Heart left ventricle (tissue), 16 donors: ENCODE results near the gene HRH3. TPM values are rescaled to one million over a fixed set of nuclear protein-coding genes. Genes with fewer than 3 reads are reported as not detected.

Experiments used
- ATAC-seq, 4 donors: fragments of 200-7000 bp; cut with Tn5 transposase; one replicate each; pipeline ENCODE4 v1.9.1; 2020 to 2022; ENCODE audit warnings: moderate library complexity in 4 of 4, mild to moderate bottlenecking in 3 of 4, moderate number of reproducible peaks in 1 of 4
- DNase-seq, 5 donors: peaks; one replicate each; pipeline ENCODE4 v3.0.0-alpha.2; 2020
- H3K27ac ChIP-seq, 12 donors: fragments of 200-600 bp; sonication (generic) in 4 of 12; one replicate each; pipeline versions ENCODE4 v1.5.0 to v1.8.0; 2016 to 2022; ENCODE audit warnings: mild to moderate bottlenecking in 2 of 12
- H3K27me3 ChIP-seq, 9 donors: fragments of 200-600 bp; sonication (generic) in 2 of 9; one replicate each; pipeline versions ENCODE4 v1.5.1 to v1.8.0; 2016 to 2022; ENCODE audit warnings: mild to moderate bottlenecking in 3 of 9
- H3K36me3 ChIP-seq, 9 donors: fragments of 200-600 bp; sonication (generic) in 2 of 9; one replicate each; pipeline versions ENCODE4 v1.5.0 to v1.8.0; 2018 to 2022; ENCODE audit warnings: mild to moderate bottlenecking in 2 of 9
- H3K4me1 ChIP-seq, 12 donors: fragments of 200-600 bp; sonication (generic) in 4 of 12; one replicate each; pipeline versions ENCODE4 v1.5.0 to v1.8.0; 2016 to 2022; ENCODE audit warnings: mild to moderate bottlenecking in 3 of 12
- H3K4me3 ChIP-seq, 12 donors: fragments of 200-600 bp; sonication (generic) in 4 of 12; one replicate each; pipeline versions ENCODE4 v1.5.0 to v1.8.0; 2017 to 2022; ENCODE audit warnings: mild to moderate bottlenecking in 9 of 12, moderate library complexity in 4 of 12
- H3K9me3 ChIP-seq, 12 donors: fragments of 200-600 bp; sonication (generic) in 4 of 12; one replicate each; pipeline versions ENCODE4 v1.5.0 to v1.8.0; 2016 to 2022; ENCODE audit warnings: mild to moderate bottlenecking in 1 of 12
- CTCF ChIP-seq, 12 donors: fragments of 200-600 bp; sonication (generic) in 4 of 12; IDR thresholded peaks; one replicate each; pipeline versions ENCODE4 v1.5.0 to v1.8.0; 2018 to 2022; ENCODE audit warnings: antibody characterized with exemption in 12 of 12, mild to moderate bottlenecking in 5 of 12
- POLR2A ChIP-seq, 2 donors: fragments of 450-650 bp; IDR thresholded peaks; one replicate each; pipeline ENCODE4 v1.6.1; 2017; ENCODE audit warnings: antibody characterized with exemption in 2 of 2, mild to moderate bottlenecking in 2 of 2, moderate library complexity in 2 of 2
- WGBS, 4 donors: extraction: QIAGEN DNeasy Blood & Tissue Kit in 2 of 4; methylation state at CpG; one replicate each; pipeline versions ENCODE4 v1.1.5 to v1.1.7; 2013 to 2018; 5-methylcytosine and 5-hydroxymethylcytosine counted together
- intact Hi-C, 10 donors: fragments of 100-400 bp; cut with DNase I; formaldehyde crosslinking; loops; one replicate each; pipeline versions ENCODE4 v1.11.1 to v1.14.2; 2022
- polyA plus RNA-seq, 2 donors: library from polyadenylated mRNA; stranded (reverse); fragments of 200-250 nt; gene quantifications; one replicate each; pipeline ENCODE4 v1.2.3, GENCODE V29; 2013
- total RNA-seq, 9 donors: library from RNA; depleted of rRNA in 2 of 9; stranded (reverse); fragments of >200 nt in 2 of 9; fragmentation: NEBNext Ultra II Directional in 3 of 9; extraction: Animal tissue kit (Norgen Biotek cat#: 25700) in 3 of 9; gene quantifications; one replicate each; pipeline versions ENCODE4 v1.1.0 to v1.2.4, GENCODE V29; 2016 to 2023
- donor health status: ischemic (EF 13 %, LVEDD 7.1; RV severe dilation, severe dysfunction).
- donor health status: healthy with polysubstance abuse.
- donor health status: DM: no; HTN: yes; CAD: no.
- donor health status: DM: no; HTN: no; CAD: no.
- donor health status: ischemic (EF 25% LVEDD 6.9; RV normal size, moderate dysfunction).
- donor health status: ischemic (EF 25% LVEDD 5.7; RV mildly dilated, moderate dysfunction).
- donor health status: healthy.
- donor health status: DM: yes; HTN: yes; CAD: no.
- donor health status: ischemic (EF 35%, LVEDD 5.7; RV mildly dilated, moderate dysfunction).
- donor health status: nonischemic (EF 11% LVEDD 7.7; RV severe dilation, severe dysfunction).
- donor health status: DM: yes; HTN: yes; CAD: no.
- donor health status: PGD.
- donor health status: ischemic (EF 29% LVEDD 5.4; RV normal size, mild dysfunction).
- donor health status: nonischemic (EF 23%, LVEDD 6.1; RV moderate dilation, normal function).

The HRH3 gene
- total and polyA plus RNA-seq, 11 donors = not detected

- no peak for TF ChIP-seq CTCF (IDR thresholded peaks at IDR 0.05)
- no peak for TF ChIP-seq POLR2A (IDR thresholded peaks at IDR 0.05)
- WGBS, 4 donors = 94 to 97% (median 95%) methylated on average over 2 of the region's 2 CpGs
- intact Hi-C loops = loop anchor here in 4 of 10 donors (5.0 to 10.0 kb wide), 4 partner anchors 38 to 85 kb away; partner anchors contain the start of genes MTG2 (in 1 of the 4), PSMA7 (in 1 of the 4) and SS18L1 (in 1 of the 4)
- Histone ChIP-seq H3K9me3 (peaks cover 0 to 3% (median 0%) of the 10 kb centered on the region in 12 donors), H3K36me3 (no peaks in the 10 kb centered on the region), H3K4me3 (no peak overlapping the region), H3K27me3 (peaks cover 0 to 22% (median 0%) of the 10 kb centered on the region in 9 donors), H3K4me1 (peaks cover 0 to 22% (median 6%) of the 10 kb centered on the region in 12 donors), H3K27ac (no peak overlapping the region)
- no peak for ATAC-seq
- no peak for DNase-seq
Measured at GRCh38 chr20:62230276-62230675, 10.2 kb upstream of the HRH3 start.

GRCh38 chr20:62229667-62230066 lies 9.6 kb upstream of the HRH3 start:
- WGBS, 4 donors = 68 to 84% (median 77%) methylated on average over 4 of the region's 4 CpGs
- ATAC-seq = no peak
- intact Hi-C loops = loop anchor here in 4 of 10 donors (5.0 to 10.0 kb wide), 4 partner anchors 37 to 85 kb away; partner anchors contain the start of genes MTG2 (in 1 of the 4), PSMA7 (in 1 of the 4) and SS18L1 (in 1 of the 4)

GRCh38 chr20:62228982-62229545 lies 9.0 kb upstream of the HRH3 start:
- intact Hi-C loops = no loop called here

More at GRCh38 chr20:62229667-62230066, 9.6 kb upstream of the HRH3 start:
- peaks cover 0 to 23% (median 0%) of the 10 kb centered on the region in 9 donors for H3K27me3 ChIP-seq
- DNase-seq = no peak
- H3K4me3 ChIP-seq = no peak overlapping the region
- H3K27ac ChIP-seq = no peak overlapping the region
- peaks cover 0 to 21% (median 6%) of the 10 kb centered on the region in 12 donors for H3K4me1 ChIP-seq
- H3K36me3 ChIP-seq = no peaks in the 10 kb centered on the region
- no peak for TF ChIP-seq POLR2A (IDR thresholded peaks at IDR 0.05)
- TF ChIP-seq CTCF (IDR thresholded peaks at IDR 0.05) = no peak
- peaks cover 0 to 3% (median 0%) of the 10 kb centered on the region in 12 donors for H3K9me3 ChIP-seq

More at GRCh38 chr20:62228982-62229545, 9.0 kb upstream of the HRH3 start:
- ATAC-seq (no peak), DNase-seq (no peak)
- Histone ChIP-seq H3K36me3 (no peaks in the 10 kb centered on the region), H3K27me3 (peaks cover 0 to 29% (median 0%) of the 10 kb centered on the region in 9 donors), H3K27ac (no peak overlapping the region), H3K9me3 (peaks cover 0 to 3% (median 0%) of the 10 kb centered on the region in 12 donors), H3K4me1 (peaks cover 0 to 15% (median 2%) of the 10 kb centered on the region in 12 donors), H3K4me3 (no peak overlapping the region)
- TF ChIP-seq POLR2A (IDR thresholded peaks at IDR 0.05) = no peak
- TF ChIP-seq CTCF (IDR thresholded peaks at IDR 0.05) = no peak
- 80 to 86% (median 83%) methylated on average over 7 of the region's 7 CpGs for WGBS, 4 donors
